PC-9 (cell line): Measurements from ENCODE around the gene HSPBAP1. TPM values are rescaled to one million over a fixed set of nuclear protein-coding genes. Genes with fewer than 3 reads are reported as not detected.

Experiments used
- BruUV-seq: library from RNA; stranded (reverse); fragments of 400-500 nt; replicated peaks from 2 replicates; lab custom pipeline; 2021; lab: Mats Ljungman, UMichigan
- CTCF ChIA-PET: fragments of 300-600 bp; sonication (Branson Sonifier 250); formaldehyde crosslinking; loops from one replicate; lab custom pipeline; 2022; ENCODE audit warnings: antibody characterized with exemption; lab: Charles Lee
- POLR2A ChIA-PET: fragments of 300-600 bp; sonication (Branson Sonifier 250); formaldehyde crosslinking; loops from one replicate; lab custom pipeline; 2022; ENCODE audit warnings: antibody characterized with exemption; ENCODE audit not compliant: unreplicated experiment; lab: Charles Lee
- DNase-seq, 2 experiments: peaks; one replicate each; pipeline versions ENCODE4 v3.0.0 to v3.0.0-alpha.2; 2015 to 2022; ENCODE audit warnings: mixed read lengths in 1 of 2
- H2AFZ ChIP-seq: fragments of 200-600 bp; sonication (generic); 2 replicates; pipeline ENCODE4 v1.8.1; 2017; ENCODE audit warnings: antibody characterized with exemption
- H3F3A ChIP-seq: fragments of 200-600 bp; sonication (generic); 2 replicates; pipeline ENCODE4 v1.8.1; 2017; ENCODE audit warnings: antibody characterized with exemption, mild to moderate bottlenecking, low read depth; ENCODE audit not compliant: insufficient read depth
- H3K27ac ChIP-seq: fragments of 200-600 bp; sonication (generic); 2 replicates; pipeline ENCODE4 v1.6.1; 2016; ENCODE audit warnings: mixed run types
- H3K27me3 ChIP-seq: fragments of 200-600 bp; sonication (generic); 2 replicates; pipeline ENCODE4 v1.6.1; 2016; ENCODE audit warnings: low read depth, mixed run types; ENCODE audit not compliant: insufficient read depth
- H3K36me3 ChIP-seq: fragments of 200-600 bp; sonication (generic); 2 replicates; pipeline ENCODE4 v1.6.1; 2016; ENCODE audit warnings: low read depth, mixed run types
- H3K4me1 ChIP-seq: fragments of 200-600 bp; sonication (generic); replicated peaks from 2 replicates; pipeline ENCODE4 v1.6.1; 2016; ENCODE audit warnings: mixed run types; ENCODE audit not compliant: insufficient read depth
- H3K4me2 ChIP-seq: fragments of 200-600 bp; sonication (generic); 2 replicates; pipeline ENCODE4 v1.6.1; 2017; ENCODE audit warnings: mixed run types
- H3K4me3 ChIP-seq: fragments of 200-600 bp; sonication (generic); 2 replicates; pipeline ENCODE4 v1.6.1; 2016; ENCODE audit warnings: mixed run types
- H3K79me2 ChIP-seq: fragments of 200-600 bp; sonication (generic); 2 replicates; pipeline ENCODE4 v1.6.1; 2017; ENCODE audit warnings: low read depth, mixed run types
- H3K9me2 ChIP-seq: fragments of 200-600 bp; sonication (generic); 2 replicates; pipeline ENCODE4 v1.8.1; 2017; ENCODE audit warnings: mild to moderate bottlenecking; ENCODE audit not compliant: insufficient read depth
- H3K9me3 ChIP-seq: fragments of 200-600 bp; sonication (generic); 2 replicates; pipeline ENCODE4 v1.8.1; 2016; ENCODE audit warnings: low read depth; ENCODE audit not compliant: insufficient read depth
- H4K20me1 ChIP-seq: fragments of 200-600 bp; sonication (generic); 2 replicates; pipeline ENCODE4 v1.8.1; 2017; ENCODE audit not compliant: insufficient read depth
- CTCF ChIP-seq: fragments of 200-600 bp; sonication (generic); conservative IDR thresholded peaks from 2 replicates; pipeline ENCODE4 v1.6.1; 2017; ENCODE audit warnings: mixed run types, antibody characterized with exemption, mild to moderate bottlenecking, moderate library complexity
- EZH2 ChIP-seq: fragments of 200-600 bp; sonication (generic); IDR thresholded peaks from 2 replicates; pipeline ENCODE4 v1.8.0; 2017; ENCODE audit warnings: antibody characterized with exemption, low read depth
- intact Hi-C: fragments of 100-400 bp; cut with micrococcal nuclease; formaldehyde crosslinking; loops from one replicate; pipeline ENCODE4 v1.10.0; 2022; ENCODE audit not compliant: unreplicated experiment
- total RNA-seq: library from RNA; stranded (reverse); gene quantifications from 2 replicates; pipeline ENCODE4 v1.2.3, GENCODE V29; 2021

HSPBAP1 gene
- total RNA-seq, 1 experiment from 2014 or later: 10.9 TPM

- H3K27me3 ChIP-seq: no peaks in the 10 kb centered on the region
- H3K36me3 ChIP-seq: 0 out of 2 replicates have a peak, but pooled peaks cover 4% of the 10 kb centered on the region
- H3K27ac ChIP-seq: no peak overlapping the region
- H3K4me2 ChIP-seq: no peak overlapping the region
- intact Hi-C loops: no loop called here
- no TSS peak for BruUV-seq
- no peak for TF ChIP-seq CTCF
- TF ChIP-seq EZH2: no peak
- H3K9me3 ChIP-seq: no peaks in the 10 kb centered on the region
- no peaks in the 10 kb centered on the region for H3K79me2 ChIP-seq
- no peak overlapping the region for H3K4me3 ChIP-seq
- no peak overlapping the region for H2AFZ ChIP-seq
- H3K4me1 ChIP-seq: peaks cover 12% of the 10 kb centered on the region
- no peaks in the 10 kb centered on the region; the same call in 1 of the 2 replicates for H3F3A ChIP-seq
- H4K20me1 ChIP-seq: no peaks in the 10 kb centered on the region
- no peak for DNase-seq
- no peaks in the 10 kb centered on the region for H3K9me2 ChIP-seq
- ChIA-PET CTCF (no interaction called here), POLR2A (interaction anchor here (0.7 kb wide), 1 partner anchor 210 kb away, joined by 5 read pairs; no protein-coding TSS in a partner anchor)
Observed at GRCh38 chr3:122758877-122759560, 34.6 kb downstream of the HSPBAP1 start.

- no TSS peak for BruUV-seq
- POLR2A ChIA-PET: interaction anchor here (1.0 kb wide), 1 partner anchor 371 kb away, joined by 5 read pairs; the partner anchor contains the start of gene FAM162A
- intact Hi-C loops: no loop called here
Observed at GRCh38 chr3:122755491-122755890, 38.1 kb downstream of the HSPBAP1 start.

GRCh38 chr3:122754929-122755328, 38.7 kb downstream of the HSPBAP1 start:
- 0 out of 2 replicates have a peak, but pooled peaks cover 4% of the 10 kb centered on the region for H3K36me3 ChIP-seq
- H2AFZ ChIP-seq: no peak overlapping the region
- no peak overlapping the region for H3K4me3 ChIP-seq
- H3K9me2 ChIP-seq: no peaks in the 10 kb centered on the region
- CTCF ChIA-PET: interaction anchor here (0.5 to 1.0 kb wide), 7 partner anchors 10 to 992 kb away, joined by 3 to 15 read pairs (median 3); partner anchors contain the start of gene SEMA5B
- H3K27me3 ChIP-seq: no peaks in the 10 kb centered on the region
- no peak overlapping the region for H3K27ac ChIP-seq
- H3K4me1 ChIP-seq: no peaks in the 10 kb centered on the region
- no peak for TF ChIP-seq EZH2
- peak; percentile 79 for TF ChIP-seq CTCF
- H3K4me2 ChIP-seq: no peak overlapping the region
- DNase-seq: peak; percentile 17 to 44
- BruUV-seq: no TSS peak
- no peaks in the 10 kb centered on the region for H4K20me1 ChIP-seq
- POLR2A ChIA-PET: interaction anchor here (1.0 kb wide), 1 partner anchor 371 kb away, joined by 5 read pairs; the partner anchor contains the start of gene FAM162A
- no peaks in the 10 kb centered on the region for H3K9me3 ChIP-seq
- no peaks in the 10 kb centered on the region for H3F3A ChIP-seq
- intact Hi-C loops: loop anchor here (5.0 kb wide), 2 partner anchors 187 to 272 kb away; partner anchors contain the start of gene SEMA5B
- H3K79me2 ChIP-seq: no peaks in the 10 kb centered on the region

More at GRCh38 chr3:122755491-122755890, 38.1 kb downstream of the HSPBAP1 start:
- Histone ChIP-seq H3K79me2 (no peaks in the 10 kb centered on the region), H4K20me1 (no peaks in the 10 kb centered on the region), H3K9me2 (no peaks in the 10 kb centered on the region), H3F3A (no peaks in the 10 kb centered on the region; the same call in 1 of the 2 replicates), H3K36me3 (0 out of 2 replicates have a peak, but pooled peaks cover 4% of the 10 kb centered on the region), H3K4me3 (no peak overlapping the region), H2AFZ (no peak overlapping the region), H3K4me2 (no peak overlapping the region), H3K27ac (no peak overlapping the region), H3K9me3 (no peaks in the 10 kb centered on the region), H3K27me3 (no peaks in the 10 kb centered on the region), H3K4me1 (peaks cover 2% of the 10 kb centered on the region)
- TF ChIP-seq EZH2 (no peak), CTCF (no peak)
- DNase-seq: no peak
- CTCF ChIA-PET: interaction anchor here (0.5 to 1.0 kb wide), 6 partner anchors 10 to 992 kb away, joined by 3 to 15 read pairs (median 3); partner anchors contain the start of gene SEMA5B
